Hepatocyte (in vitro differentiated cells): Measurements from ENCODE around the gene RTRAF. TPM values are rescaled to one million over a fixed set of nuclear protein-coding genes. Genes with fewer than 3 reads are reported as not detected.

ENCODE experiments used
- DNase-seq: peaks from one replicate; pipeline ENCODE4 v3.0.0-alpha.2; 2016; ENCODE audit warnings: low spot score
- H2AFZ ChIP-seq: fragments of 200-600 bp; sonication (generic); 2 replicates; pipeline ENCODE4 v1.6.0; 2016; ENCODE audit warnings: antibody characterized with exemption, mild to moderate bottlenecking
- H3K27ac ChIP-seq: fragments of 200-600 bp; sonication (generic); 2 replicates; pipeline ENCODE4 v1.5.1; 2016; ENCODE audit warnings: mild to moderate bottlenecking
- H3K27me3 ChIP-seq: fragments of 200-600 bp; sonication (generic); 2 replicates; pipeline ENCODE4 v1.6.1; 2016
- H3K36me3 ChIP-seq: fragments of 200-600 bp; sonication (generic); replicated peaks from 2 replicates; pipeline ENCODE4 v1.5.1; 2016; ENCODE audit warnings: low read depth; ENCODE audit not compliant: insufficient read depth
- H3K4me1 ChIP-seq: fragments of 200-600 bp; sonication (generic); 2 replicates; pipeline ENCODE4 v1.5.1; 2016; ENCODE audit warnings: mild to moderate bottlenecking, moderate library complexity; ENCODE audit not compliant: insufficient read depth
- H3K4me2 ChIP-seq: fragments of 200-600 bp; sonication (generic); 2 replicates; pipeline ENCODE4 v1.6.0; 2016
- H3K4me3 ChIP-seq: fragments of 200-600 bp; sonication (generic); 2 replicates; pipeline ENCODE4 v1.5.1; 2016; ENCODE audit warnings: mild to moderate bottlenecking
- H3K79me2 ChIP-seq: fragments of 200-600 bp; sonication (generic); 2 replicates; pipeline ENCODE4 v1.6.0; 2017; ENCODE audit warnings: mild to moderate bottlenecking
- H3K9me2 ChIP-seq: fragments of 200-600 bp; sonication (generic); replicated peaks from 2 replicates; pipeline ENCODE4 v1.6.0; 2017; ENCODE audit warnings: mild to moderate bottlenecking; ENCODE audit not compliant: insufficient read depth
- H3K9me3 ChIP-seq: fragments of 200-600 bp; sonication (generic); 2 replicates; pipeline ENCODE4 v1.5.1; 2016; ENCODE audit warnings: low read depth, mild to moderate bottlenecking
- H4K20me1 ChIP-seq: fragments of 200-600 bp; sonication (generic); 2 replicates; pipeline ENCODE4 v1.6.0; 2016; ENCODE audit warnings: mild to moderate bottlenecking; ENCODE audit not compliant: insufficient read depth, poor library complexity, severe bottlenecking
- EZH2 ChIP-seq: fragments of 200-600 bp; sonication (generic); IDR thresholded peaks from 2 replicates; pipeline ENCODE4 v1.6.1; 2016; ENCODE audit warnings: antibody characterized with exemption, mild to moderate bottlenecking, borderline replicate concordance
- EZH2phosphoT487 ChIP-seq: fragments of 200-600 bp; sonication (generic); IDR thresholded peaks from one replicate; pipeline ENCODE4 v1.6.1; 2018; ENCODE audit warnings: antibody characterized with exemption, mild to moderate bottlenecking, low read depth, moderate library complexity; ENCODE audit not compliant: unreplicated experiment, severe bottlenecking
- WGBS: methylation state at CpG from one replicate; pipeline ENCODE4 v1.1.6; 2016; ENCODE audit warnings: low lambda C conversion rate; ENCODE audit errors: missing lambda C conversion rate; 5-methylcytosine and 5-hydroxymethylcytosine counted together
- polyA plus RNA-seq: library from polyadenylated mRNA; unstranded; fragments of >200 nt; fragmentation: Nextera tagmentation; extraction: Ambion mirVana; gene quantifications from 2 replicates; pipeline ENCODE4 v1.2.1, GENCODE V29; 2016
- total RNA-seq: library from RNA; depleted of rRNA; stranded (reverse); fragments of >200 nt; gene quantifications from 2 replicates; pipeline ENCODE4 v1.2.3, GENCODE V29; 2014
- TF ChIP-seq, protein P1 (sequence below): fragments of 200-600 bp; sonication (generic); IDR thresholded peaks from 2 replicates; pipeline ENCODE4 v1.5.1; 2016; ENCODE audit warnings: antibody characterized with exemption, mild to moderate bottlenecking; ENCODE audit not compliant: poor library complexity

The RTRAF gene
- total and polyA plus RNA-seq, 2 experiments from 2014 or later, result 94.7 to 194 TPM

DNA sequence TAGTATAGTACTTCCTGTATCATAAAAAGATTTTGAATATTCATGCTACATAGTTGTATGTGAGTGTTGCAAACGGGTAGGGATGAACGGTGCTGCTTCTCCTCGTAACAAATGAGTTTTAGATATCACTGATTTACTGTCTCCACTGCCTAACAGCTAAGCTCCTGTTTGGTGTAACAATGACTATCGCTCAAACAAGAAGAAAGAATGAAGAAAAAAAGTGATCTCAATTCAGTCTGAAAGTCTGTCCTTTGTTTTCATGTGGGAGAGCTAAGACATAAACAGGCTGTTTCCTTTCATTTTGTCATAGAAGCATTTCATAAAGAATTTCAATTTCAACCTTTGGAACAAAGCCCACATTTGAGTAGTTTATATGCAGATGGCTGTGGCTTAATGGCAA lies 26.1 kb upstream of the RTRAF start:
- Histone ChIP-seq H4K20me1 (no peaks in the 10 kb centered on the region), H3K4me3 (no peak overlapping the region), H2AFZ (no peak overlapping the region), H3K27ac (no peak overlapping the region), H3K79me2 (no peaks in the 10 kb centered on the region), H3K36me3 (no peaks in the 10 kb centered on the region), H3K4me2 (peak overlapping the region; percentile 7), H3K27me3 (no peaks in the 10 kb centered on the region), H3K9me2 (no peaks in the 10 kb centered on the region), H3K4me1 (no peaks in the 10 kb centered on the region), H3K9me3 (no peaks in the 10 kb centered on the region)
- WGBS, result 65% methylated on average over 4 of the region's 4 CpGs
- no peak for DNase-seq
- TF ChIP-seq, protein P1, sequence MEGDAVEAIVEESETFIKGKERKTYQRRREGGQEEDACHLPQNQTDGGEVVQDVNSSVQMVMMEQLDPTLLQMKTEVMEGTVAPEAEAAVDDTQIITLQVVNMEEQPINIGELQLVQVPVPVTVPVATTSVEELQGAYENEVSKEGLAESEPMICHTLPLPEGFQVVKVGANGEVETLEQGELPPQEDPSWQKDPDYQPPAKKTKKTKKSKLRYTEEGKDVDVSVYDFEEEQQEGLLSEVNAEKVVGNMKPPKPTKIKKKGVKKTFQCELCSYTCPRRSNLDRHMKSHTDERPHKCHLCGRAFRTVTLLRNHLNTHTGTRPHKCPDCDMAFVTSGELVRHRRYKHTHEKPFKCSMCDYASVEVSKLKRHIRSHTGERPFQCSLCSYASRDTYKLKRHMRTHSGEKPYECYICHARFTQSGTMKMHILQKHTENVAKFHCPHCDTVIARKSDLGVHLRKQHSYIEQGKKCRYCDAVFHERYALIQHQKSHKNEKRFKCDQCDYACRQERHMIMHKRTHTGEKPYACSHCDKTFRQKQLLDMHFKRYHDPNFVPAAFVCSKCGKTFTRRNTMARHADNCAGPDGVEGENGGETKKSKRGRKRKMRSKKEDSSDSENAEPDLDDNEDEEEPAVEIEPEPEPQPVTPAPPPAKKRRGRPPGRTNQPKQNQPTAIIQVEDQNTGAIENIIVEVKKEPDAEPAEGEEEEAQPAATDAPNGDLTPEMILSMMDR, result no peak

DNA sequence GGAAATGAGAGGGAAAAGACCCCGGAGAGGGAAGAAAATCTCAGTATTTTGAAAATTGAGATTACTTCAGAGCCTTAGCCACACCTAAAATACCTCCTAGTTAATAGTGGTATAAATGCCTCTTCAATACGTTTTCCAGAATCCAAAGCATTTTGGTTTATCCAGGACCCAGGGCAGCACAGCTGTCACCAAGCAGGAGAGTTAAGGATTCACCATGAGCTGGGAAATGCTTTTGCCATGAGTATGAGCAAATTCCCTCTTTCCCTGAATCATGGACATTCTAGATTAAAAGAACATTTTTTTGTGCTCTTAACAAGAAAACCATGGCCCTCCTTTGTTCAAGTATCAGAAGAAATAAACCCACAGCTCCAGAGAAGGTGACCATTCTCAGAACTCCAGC lies 21.8 kb upstream of the RTRAF start:
- no peak for TF ChIP-seq EZH2
- TF ChIP-seq, protein P1, result no peak
- no peak for TF ChIP-seq EZH2phosphoT487
- Histone ChIP-seq H3K79me2 (no peaks in the 10 kb centered on the region), H3K4me1 (no peaks in the 10 kb centered on the region), H2AFZ (no peak overlapping the region), H4K20me1 (no peaks in the 10 kb centered on the region), H3K9me2 (no peaks in the 10 kb centered on the region), H3K36me3 (no peaks in the 10 kb centered on the region), H3K27me3 (no peaks in the 10 kb centered on the region), H3K4me3 (no peak overlapping the region), H3K9me3 (no peaks in the 10 kb centered on the region), H3K27ac (no peak overlapping the region), H3K4me2 (no peak overlapping the region)
- no peak for DNase-seq
- 89% methylated on average over 2 of the region's 2 CpGs for WGBS

DNA sequence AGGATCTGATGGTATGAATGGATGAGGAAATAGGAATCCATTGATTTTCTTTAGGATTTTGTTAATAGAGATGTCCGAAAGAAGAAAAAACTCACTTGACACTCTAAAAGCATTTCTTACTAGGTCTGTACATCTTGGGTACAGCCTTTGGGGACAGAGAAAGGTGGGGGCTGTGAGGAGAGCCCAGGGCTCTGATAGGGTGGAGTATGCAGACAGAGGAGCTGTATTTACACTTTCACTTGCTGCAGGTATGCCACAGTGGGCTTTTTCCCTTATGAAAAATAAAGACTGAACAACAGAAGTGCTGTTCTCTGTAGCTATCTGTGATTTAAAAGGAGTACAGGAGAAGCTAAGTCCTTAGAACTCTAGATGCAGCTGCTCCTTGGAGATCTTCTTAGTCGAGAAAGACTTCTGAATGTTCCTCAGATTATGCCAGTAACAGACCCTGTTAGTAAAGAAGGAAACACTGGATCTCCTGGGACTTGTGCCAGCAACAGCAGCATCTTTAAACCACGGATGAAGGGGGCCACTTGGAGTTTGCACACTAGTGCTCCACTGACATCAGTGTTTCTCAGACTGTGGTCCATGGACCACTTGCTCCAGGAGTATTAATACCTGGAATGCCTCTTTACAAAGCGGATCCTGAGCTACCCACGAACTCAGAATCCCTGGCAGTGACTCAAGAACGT lies 19.4 kb upstream of the RTRAF start:
- Histone ChIP-seq H3K9me3 (no peaks in the 10 kb centered on the region), H3K27ac (no peak overlapping the region), H3K27me3 (no peaks in the 10 kb centered on the region), H4K20me1 (no peaks in the 10 kb centered on the region), H3K9me2 (no peaks in the 10 kb centered on the region), H2AFZ (no peak overlapping the region), H3K4me1 (no peaks in the 10 kb centered on the region), H3K4me2 (no peak overlapping the region), H3K36me3 (no peaks in the 10 kb centered on the region), H3K4me3 (no peak overlapping the region), H3K79me2 (no peaks in the 10 kb centered on the region)
- TF ChIP-seq, protein P1, result no peak
- no peak for TF ChIP-seq EZH2
- no peak for TF ChIP-seq EZH2phosphoT487
- WGBS, result 82% methylated on average over 6 of the region's 6 CpGs
- DNase-seq, result no peak

DNA sequence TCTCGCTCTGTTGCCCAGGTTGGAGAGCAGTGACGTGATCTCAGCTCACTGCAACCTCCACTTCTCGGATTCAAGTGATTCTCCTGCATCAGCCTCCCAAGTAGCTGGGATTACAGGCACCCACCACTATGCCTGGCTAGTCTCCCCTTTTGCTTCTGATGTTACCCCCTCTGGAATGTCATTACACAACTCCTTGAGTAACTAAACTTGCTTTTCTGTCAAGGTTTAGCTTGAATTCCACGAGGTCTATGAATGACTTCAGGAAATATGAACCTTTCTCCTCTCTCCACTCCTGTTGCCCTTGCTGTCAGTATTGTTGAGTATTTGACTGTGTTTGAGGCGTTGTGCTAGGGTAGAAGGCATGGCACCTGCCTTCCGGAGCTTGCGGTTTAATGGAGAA lies 16.8 kb upstream of the RTRAF start:
- no peak for DNase-seq

More for the DNA sequence above, 16.8 kb upstream of the RTRAF start:
- H3K79me2 ChIP-seq, result no peaks in the 10 kb centered on the region
- no peaks in the 10 kb centered on the region for H3K9me2 ChIP-seq
- H2AFZ ChIP-seq, result no peak overlapping the region
- H3K27me3 ChIP-seq, result no peaks in the 10 kb centered on the region
- no peak overlapping the region for H3K4me2 ChIP-seq
- H4K20me1 ChIP-seq, result no peaks in the 10 kb centered on the region
- no peaks in the 10 kb centered on the region for H3K36me3 ChIP-seq
- 89% methylated on average over 7 of the region's 7 CpGs for WGBS
- H3K9me3 ChIP-seq, result no peaks in the 10 kb centered on the region
- no peak overlapping the region for H3K27ac ChIP-seq
- TF ChIP-seq EZH2 (no peak), EZH2phosphoT487 (no peak)
- TF ChIP-seq, protein P1, result no peak
- H3K4me1 ChIP-seq, result no peaks in the 10 kb centered on the region
- H3K4me3 ChIP-seq, result no peak overlapping the region
